HG02981 (cell line): ENCODE results near the gene TECTA.
"Not testable (repeated sequence)": the region's sequence is repeated elsewhere in the genome, so short reads cannot be mapped to it uniquely, and the experiment has no call there.

Source experiments
- ATAC-seq: cut with Tn5 transposase; IDR thresholded peaks from one replicate; pipeline ENCODE4 v1.9.1; 2021; ENCODE audit warnings: mild to moderate bottlenecking, moderate library complexity; ENCODE audit not compliant: unreplicated experiment

TECTA gene

DNA sequence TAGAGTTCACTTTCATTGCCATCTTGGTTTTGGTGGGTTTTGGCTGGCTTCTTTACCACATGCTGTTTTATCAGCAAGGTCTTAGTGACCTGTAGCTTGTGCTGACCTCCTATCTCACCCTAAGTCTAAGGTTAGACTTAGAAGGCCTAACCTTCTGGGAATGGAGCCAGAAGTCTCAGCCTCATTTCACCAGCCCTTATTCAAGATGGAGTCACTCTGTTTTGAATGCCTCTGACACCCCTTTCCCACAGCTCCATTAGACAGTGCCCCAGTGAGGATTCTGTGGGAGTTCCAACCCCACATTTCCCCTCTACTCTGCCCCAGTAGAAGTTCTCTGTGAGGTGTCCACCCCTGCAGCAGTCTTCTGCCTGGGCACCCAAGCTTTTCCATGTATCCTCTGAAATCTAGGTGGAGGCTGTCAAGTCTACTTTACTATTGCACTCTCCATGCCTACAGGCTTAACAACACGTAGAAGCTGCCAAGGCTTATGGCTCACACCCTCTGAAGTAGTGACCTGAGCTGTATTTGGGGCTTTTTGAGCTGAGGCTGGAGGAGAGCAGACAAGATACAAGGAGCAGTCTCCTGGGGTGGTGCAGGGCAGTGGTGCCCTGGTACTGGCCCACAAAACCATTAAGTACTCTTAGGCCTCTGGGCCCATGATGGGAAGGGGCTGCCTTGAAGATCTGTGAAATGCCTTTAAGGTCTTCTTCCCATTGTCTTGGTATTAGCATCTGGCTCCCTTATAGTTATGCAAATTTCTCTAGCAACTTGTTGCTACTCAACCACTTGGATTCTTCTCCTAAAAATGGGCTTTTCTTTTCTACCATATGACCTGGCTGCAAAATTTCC, 125.6 kb downstream of the TECTA start:
- ATAC-seq, result no peak

DNA sequence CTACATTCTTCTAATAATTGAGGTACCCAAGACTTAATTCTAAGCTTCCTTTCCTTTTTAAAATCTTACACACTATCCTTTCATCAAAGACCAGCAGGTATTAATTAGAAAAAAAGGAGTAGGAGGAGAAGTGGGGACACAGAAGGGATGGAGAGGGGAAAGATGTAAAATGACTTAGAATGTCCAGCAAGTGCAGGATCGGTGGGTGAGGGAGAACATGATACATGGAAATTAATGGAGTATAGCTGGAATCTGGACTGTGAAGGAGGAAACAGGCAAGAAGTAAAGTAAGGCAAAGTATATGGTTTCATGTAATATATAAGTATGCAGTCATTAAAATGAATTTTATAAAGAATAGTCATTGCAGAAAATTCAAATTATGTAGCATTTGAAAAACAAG, 127.8 kb downstream of the TECTA start:
- ATAC-seq, result no peak

DNA sequence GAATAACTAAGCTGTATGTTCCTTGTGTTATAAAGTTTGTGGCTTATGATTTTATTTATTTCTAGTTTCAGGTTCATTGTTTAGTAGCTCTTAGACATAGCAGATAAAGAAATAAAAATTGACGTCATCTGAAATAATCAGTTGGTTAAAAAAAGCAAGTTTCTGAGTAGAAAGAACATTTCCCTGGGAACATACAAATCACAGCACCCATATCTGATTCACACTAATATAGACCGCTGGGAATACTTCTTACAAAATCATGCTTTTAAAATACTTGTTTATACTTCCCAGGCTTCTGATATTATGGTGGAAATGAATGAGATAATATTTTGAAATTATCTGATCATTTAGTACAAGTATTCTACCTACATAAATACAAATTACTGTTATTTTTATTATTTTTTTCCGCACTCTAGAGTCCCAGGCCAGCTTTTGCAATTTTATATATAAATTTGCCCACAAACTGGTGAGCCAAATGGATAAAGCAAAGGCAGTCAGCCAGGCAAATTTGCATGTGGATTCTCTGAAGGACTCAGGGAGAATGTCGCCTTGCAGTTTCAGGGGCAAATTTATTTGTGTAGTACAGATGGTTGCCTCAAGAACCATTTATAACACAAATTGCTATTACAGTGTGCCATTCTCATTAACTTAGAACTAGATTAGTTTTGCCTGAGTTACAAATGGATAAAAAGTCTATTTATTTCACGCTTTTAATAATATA, 128.6 kb downstream of the TECTA start:
- ATAC-seq, result no peak

DNA sequence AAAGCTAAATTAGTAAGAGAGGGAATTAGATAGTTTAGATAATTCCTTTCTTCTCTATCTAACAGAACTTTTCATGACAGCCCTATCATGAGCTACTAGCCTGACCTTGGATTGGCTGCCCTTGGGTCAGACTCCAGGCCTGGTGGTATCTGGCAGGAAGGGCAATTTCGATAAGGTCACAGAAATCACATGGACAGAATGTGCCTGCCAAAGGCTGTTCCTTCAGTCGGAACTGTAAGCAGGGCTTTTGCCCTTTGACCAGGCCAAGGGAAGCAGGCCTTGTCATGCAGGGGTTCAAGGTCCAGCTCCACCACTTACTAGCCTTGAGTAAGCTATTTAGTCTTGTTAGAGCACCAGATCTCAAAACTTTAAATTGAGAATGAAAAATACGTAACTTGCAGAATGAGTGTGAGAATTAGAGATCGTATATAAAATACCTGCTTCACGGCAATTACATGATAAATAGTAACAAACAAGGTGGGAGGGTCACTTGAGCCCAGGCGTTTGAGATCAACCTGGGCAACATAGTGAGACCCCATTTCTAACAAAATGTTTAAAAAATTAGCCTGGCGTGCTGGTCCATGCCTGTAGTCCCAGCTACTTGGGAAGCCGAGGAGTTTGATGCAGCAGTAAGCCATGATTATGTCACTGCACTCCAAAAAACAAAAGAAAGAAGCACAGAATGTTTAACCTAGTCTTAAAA, 130.7 kb downstream of the TECTA start:
- no peak for ATAC-seq

DNA sequence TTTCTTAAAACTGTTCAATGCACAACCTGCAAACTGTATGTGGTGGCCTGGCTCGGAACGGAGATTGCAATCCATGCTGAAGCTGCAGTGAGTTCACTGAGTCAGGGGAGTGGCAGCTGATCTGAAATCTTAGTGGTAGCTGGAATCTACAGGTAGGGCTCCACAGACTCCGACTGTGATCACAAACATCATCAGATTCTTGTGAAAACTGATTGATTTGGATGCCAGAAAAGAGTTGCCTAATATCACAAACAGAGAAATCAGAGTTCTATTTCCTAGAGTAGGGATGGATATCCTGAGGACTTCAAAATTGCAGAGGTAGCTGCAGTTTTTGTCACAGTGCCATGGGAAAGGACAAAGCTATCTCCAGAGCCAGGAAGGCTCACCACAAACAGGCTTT, 134.0 kb downstream of the TECTA start:
- no peak for ATAC-seq

DNA sequence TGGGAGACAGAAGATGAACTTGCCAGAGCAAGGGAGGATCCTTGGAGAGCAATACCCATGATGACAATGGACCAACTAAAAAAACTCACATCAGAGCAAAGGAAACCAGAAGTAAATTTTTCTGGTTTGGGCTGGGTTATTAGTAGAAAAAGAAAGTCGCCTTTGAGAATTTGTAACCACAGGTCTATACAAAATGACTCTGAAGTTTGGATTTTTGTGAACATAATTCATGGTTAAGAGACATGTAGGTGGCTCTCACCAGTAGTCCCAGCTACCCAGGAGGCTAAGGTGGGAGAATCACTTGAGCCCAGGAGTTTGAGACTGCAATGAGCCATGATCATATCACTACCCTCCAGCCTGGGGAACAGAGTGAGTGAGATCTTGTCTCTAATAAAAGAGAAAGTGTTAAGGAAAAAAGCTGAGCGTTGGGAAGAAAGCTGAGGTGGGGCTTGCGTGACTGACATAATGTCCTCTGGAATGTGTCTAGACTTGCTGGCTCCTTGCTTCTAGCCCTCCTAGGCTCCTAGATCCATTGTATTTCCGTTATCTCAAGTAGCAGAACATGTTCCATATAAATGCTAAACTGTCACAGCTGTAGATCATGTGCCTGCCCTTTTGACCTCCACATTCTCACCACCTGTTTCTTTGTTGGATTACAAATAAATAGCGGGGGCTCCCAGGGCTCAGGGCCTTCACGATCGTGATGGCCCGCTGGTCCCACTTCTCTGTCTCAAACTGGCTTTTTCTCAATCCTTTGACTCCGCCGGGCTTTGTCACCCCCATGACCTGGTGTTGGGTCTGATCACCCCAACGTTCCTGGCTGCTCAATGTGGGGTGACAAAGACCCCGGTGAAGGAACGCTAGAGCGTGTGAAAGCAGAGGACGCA, 135.3 kb downstream of the TECTA start:
- ATAC-seq, result peak; percentile 74

DNA sequence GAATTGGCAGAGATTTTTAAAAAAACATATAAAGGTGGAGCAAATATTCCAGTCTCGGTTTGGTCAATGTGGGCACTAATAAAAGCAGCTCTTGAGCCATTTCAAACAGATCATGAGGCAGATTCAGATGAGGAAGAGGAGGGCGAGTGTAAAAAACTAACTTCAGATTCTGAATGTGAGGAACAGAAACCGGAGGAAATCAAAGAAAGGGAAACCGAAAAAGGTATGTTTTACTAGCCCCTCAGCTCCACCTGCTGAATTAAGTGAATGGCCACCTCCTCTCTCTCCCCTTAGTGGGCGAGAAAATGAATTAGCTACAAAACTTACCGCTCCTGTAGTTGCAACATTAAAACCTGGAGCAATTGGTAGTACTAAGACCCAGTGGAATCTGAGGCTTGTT, 136.2 kb downstream of the TECTA start:
- not testable (repeated sequence) for ATAC-seq

DNA sequence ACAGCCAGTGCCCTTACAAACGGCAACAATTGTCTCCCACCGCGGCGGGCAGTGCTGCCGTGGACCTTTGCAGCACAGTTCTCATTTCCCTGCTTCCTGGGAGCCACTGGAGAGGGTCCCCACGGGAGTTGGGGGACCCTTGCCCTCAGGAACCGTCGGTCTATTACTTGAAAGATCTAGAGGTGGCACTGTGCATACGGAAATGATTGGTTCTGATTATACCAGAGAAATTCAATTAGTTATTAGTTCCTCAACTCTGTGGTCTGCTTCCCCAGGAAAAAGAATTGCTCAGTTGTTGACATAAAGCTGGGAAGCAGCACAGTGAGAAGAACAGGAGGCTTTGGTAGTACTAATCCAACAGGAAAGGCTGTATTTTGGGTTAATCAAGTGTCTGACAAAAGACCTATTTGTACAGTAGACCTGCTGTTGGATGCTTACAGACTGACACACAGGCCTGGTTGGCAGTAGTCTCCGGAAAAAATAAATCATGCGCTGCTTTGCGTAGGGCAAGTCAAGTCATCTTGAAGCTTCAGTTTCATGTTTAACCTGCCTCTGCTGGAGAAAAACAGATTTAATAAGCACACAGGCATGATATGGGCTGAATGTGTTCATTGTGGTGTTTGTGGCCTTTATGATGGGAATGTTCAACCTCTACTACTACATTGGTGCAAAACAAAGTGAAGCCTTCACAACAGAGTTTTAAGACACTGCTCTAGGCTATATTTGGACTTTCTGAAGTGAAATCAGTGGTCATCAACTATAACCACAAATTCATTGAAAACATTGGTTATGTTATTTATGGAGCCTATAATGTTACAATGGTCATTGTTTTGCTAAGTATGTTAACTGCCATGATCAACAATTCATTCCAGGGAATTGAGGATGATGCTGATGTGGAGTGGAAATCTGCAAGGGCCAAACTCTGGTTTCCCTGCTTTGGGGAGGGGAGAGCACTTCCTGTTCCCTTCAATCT, 136.9 kb downstream of the TECTA start:
- no peak for ATAC-seq

DNA sequence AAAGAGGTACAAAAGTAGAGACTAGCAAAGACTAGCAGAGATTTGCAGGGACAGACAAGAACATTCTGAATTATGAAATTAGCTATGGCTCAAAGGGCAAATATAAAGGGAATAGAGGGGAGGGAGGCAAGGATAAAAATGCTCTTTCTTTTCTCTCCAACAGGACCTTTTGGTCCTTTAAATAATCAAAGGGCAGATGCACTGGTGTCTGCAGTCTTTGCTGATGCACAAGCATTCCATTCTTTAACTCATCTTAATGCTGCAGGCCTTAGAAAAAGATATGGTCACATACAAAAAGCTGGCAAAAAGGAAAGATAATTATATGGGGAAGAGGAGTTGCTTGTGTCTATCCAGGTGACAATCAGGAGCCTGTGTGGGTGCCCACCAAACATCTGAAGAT, 137.9 kb downstream of the TECTA start:
- ATAC-seq, result no peak

DNA sequence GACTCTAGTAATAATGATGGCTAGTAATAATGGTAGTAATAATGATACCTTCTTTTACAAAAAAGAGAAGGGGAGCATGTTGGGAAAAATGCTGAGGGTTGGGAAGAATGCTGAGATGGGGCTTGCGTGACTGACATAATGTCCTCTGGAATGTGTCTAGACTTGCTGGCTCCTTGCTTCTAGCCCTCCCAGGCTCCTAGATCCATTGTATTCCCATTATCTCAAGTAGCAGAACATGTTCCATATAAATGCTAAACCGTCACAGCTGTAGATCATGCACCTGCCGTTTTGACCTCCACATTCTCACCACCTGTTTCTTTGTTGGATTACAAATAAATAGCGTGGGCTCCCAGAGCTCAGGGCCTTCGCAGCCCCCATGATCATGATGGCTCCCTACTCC, 139.0 kb downstream of the TECTA start:
- ATAC-seq, result not testable (repeated sequence)

DNA sequence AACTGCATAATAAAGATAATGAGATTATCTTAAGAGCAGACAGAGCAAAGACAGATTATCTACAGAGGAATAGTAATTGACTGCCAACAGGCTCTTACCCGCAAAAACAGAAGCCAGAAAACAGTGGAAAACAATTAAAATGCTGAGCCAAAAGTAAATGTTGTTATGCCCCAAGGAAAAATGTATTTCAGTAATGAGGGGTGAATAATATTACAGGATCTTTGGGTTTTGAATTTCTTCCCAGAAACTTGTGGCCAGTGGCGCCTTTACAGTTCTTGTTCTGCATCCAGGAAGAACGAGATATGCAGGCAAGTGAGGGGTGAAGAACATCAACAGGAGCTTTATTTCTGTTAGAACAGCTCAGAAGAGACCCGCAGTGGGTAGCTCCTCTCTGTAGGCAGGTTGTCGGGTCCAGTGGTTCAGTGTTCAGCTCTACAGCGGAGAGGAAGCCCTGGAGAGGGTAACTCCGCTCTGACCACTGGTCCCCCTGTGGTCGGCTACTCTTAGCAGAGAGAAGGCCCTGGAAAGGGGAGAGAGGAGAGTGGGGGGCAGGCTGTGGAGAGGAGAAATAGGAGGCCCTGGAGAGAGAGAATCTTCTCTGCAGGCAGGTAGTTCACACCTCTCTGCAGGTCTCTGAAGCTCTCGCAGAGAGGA, 139.7 kb downstream of the TECTA start:
- ATAC-seq, result no peak
